Transverse colon (tissue), 4 donors: Measurements from ENCODE around the gene PID1. TPM values are rescaled to one million over a fixed set of nuclear protein-coding genes. Genes with fewer than 3 reads are reported as not detected.

Experiments used
- DNase-seq: peaks from one replicate; pipeline ENCODE4 v3.0.0-alpha.2; 2019
- H3K27ac ChIP-seq, 4 donors: fragments of 200-600 bp; sonication (generic); 2 replicates each; pipeline ENCODE4 v1.5.1; 2016 to 2018; ENCODE audit warnings: inconsistent platforms in 4 of 4
- H3K27me3 ChIP-seq: fragments of 200-600 bp; sonication (generic); 2 replicates; pipeline ENCODE4 v1.5.1; 2017; ENCODE audit warnings: inconsistent platforms
- H3K36me3 ChIP-seq, 4 donors: fragments of 200-600 bp; sonication (generic); 2 replicates each; pipeline ENCODE4 v1.5.1; 2017 to 2019; ENCODE audit warnings: inconsistent platforms in 4 of 4
- H3K4me1 ChIP-seq, 4 donors: fragments of 200-600 bp; sonication (generic); 2 replicates each; pipeline ENCODE4 v1.5.1; 2017 to 2020; ENCODE audit warnings: inconsistent platforms in 4 of 4
- H3K4me3 ChIP-seq, 4 donors: fragments of 200-600 bp; sonication (generic); 1 replicate in 1 of 4; 2 replicates in 3 of 4; pipeline versions ENCODE4 v1.5.1 to v1.6.1; 2017 to 2019; ENCODE audit warnings: inconsistent platforms in 4 of 4
- H3K9me3 ChIP-seq, 2 donors: fragments of 200-600 bp; sonication (generic); 2 replicates each; pipeline ENCODE4 v1.5.1; 2017 to 2019; ENCODE audit warnings: inconsistent platforms in 2 of 2
- CTCF ChIP-seq, 5 experiments: fragments of 200-600 bp in 3 of 5; fragments of 450-650 bp in 2 of 5; sonication (generic) in 3 of 5; IDR thresholded peaks; 1 replicate in 2 of 5; 2 replicates in 3 of 5; pipeline ENCODE4 v1.5.1; 2016 to 2017; ENCODE audit warnings: antibody characterized with exemption in 5 of 5, inconsistent platforms in 3 of 5, mild to moderate bottlenecking in 2 of 5, moderate library complexity in 1 of 5
- EP300 ChIP-seq: sonication (generic); formaldehyde crosslinking; IDR thresholded peaks from one replicate; pipeline ENCODE4 v1.6.1; 2017; ENCODE audit warnings: antibody characterized with exemption, low read depth
- POLR2A ChIP-seq: fragments of 450-650 bp; IDR thresholded peaks from one replicate; pipeline ENCODE4 v1.6.1; 2016; ENCODE audit warnings: antibody characterized with exemption, mild to moderate bottlenecking, moderate library complexity
- POLR2AphosphoS5 ChIP-seq, 3 donors: sonication (generic); formaldehyde crosslinking; IDR thresholded peaks; one replicate each; pipeline ENCODE4 v1.6.1; 2016; ENCODE audit warnings: antibody characterized with exemption in 3 of 3
- WGBS, 2 donors: methylation state at CpG; one replicate each; pipeline ENCODE4 v1.1.5; 2018; ENCODE audit warnings: low coverage in 1 of 2; 5-methylcytosine and 5-hydroxymethylcytosine counted together
- in situ Hi-C, 4 donors: fragments of 200-750 bp; cut with MboI; loops; one replicate each; pipeline versions ENCODE4 v1.15.0 to v1.15.1; 2017; ENCODE audit warnings: low sequenced_read_pairs in 3 of 4, low pct_ligation_motif_present in 1 of 4, low pct_unique_long_range_greater_than_20kb in 1 of 4
- intact Hi-C: fragments of 100-400 bp; cut with DNase I; formaldehyde crosslinking; loops from one replicate; pipeline ENCODE4 v1.15.1; 2023; ENCODE audit warnings: low total_unique reads
- total RNA-seq, 4 donors: library from RNA; depleted of rRNA; stranded (reverse); fragments of >200 nt; gene quantifications; one replicate each; pipeline ENCODE4 v1.1.0, GENCODE V29; 2016

The PID1 gene
- total RNA-seq, 4 donors from 2014 or later = 21.6 to 54.6 (median 27.9) TPM

GRCh38 chr2:229059331-229060033 lies 211.6 kb downstream of the PID1 start:
- no peak overlapping the region for H3K27ac ChIP-seq
- H3K9me3 ChIP-seq = no peaks in the 10 kb centered on the region
- H3K36me3 ChIP-seq = no peaks in the 10 kb centered on the region
- 84 to 86% methylated on average over 3 of the region's 3 CpGs for WGBS, 2 donors
- H3K4me1 ChIP-seq = no peaks in the 10 kb centered on the region
- no peaks in the 10 kb centered on the region for H3K27me3 ChIP-seq
- no peak overlapping the region for H3K4me3 ChIP-seq
- intact Hi-C loops (no loop called here), in situ Hi-C loops (no loop called here)
- DNase-seq = no peak
- TF ChIP-seq POLR2A = no peak
- TF ChIP-seq POLR2AphosphoS5 (IDR thresholded peaks at IDR 0.05) = no peak
- no peak for TF ChIP-seq EP300
- TF ChIP-seq CTCF (IDR thresholded peaks at IDR 0.05) = no peak

GRCh38 chr2:229057976-229058553 lies 213.0 kb downstream of the PID1 start:
- intact Hi-C loops (no loop called here), in situ Hi-C loops (no loop called here)
- WGBS, 2 donors = 40 to 76% methylated on average over 1 to 4 of the region's 4 CpGs
- Histone ChIP-seq H3K9me3 (no peaks in the 10 kb centered on the region), H3K36me3 (no peaks in the 10 kb centered on the region), H3K27me3 (no peaks in the 10 kb centered on the region), H3K27ac (no peak overlapping the region), H3K4me3 (no peak overlapping the region), H3K4me1 (no peaks in the 10 kb centered on the region)
- no peak for DNase-seq
- no peak for TF ChIP-seq POLR2AphosphoS5 (IDR thresholded peaks at IDR 0.05)
- TF ChIP-seq EP300 = no peak
- no peak for TF ChIP-seq POLR2A
- no peak for TF ChIP-seq CTCF (IDR thresholded peaks at IDR 0.05)

DNA sequence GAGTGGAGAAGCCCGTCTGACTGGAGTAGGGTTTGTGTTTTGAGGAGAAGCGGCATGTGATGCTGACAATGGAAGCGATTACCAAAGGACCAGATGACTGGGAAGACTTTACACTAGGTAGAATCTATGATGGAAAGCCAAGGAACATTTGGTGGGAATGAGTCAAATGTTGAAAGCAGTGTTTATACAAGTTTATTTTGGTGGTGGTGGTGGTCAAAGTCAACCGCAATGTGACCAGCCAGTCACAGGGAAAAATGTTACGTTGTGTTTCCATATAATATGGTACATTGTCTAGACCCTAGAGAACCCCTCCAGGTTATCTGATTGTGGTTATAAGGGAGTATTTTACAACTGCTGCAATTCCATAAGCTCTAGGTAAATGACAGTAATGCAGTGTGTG lies 216.8 kb downstream of the PID1 start:
- in situ Hi-C loops (no loop called here), intact Hi-C loops (no loop called here)
- 60 to 81% methylated on average over 5 of the region's 5 CpGs for WGBS, 2 donors
- no peaks in the 10 kb centered on the region for H3K36me3 ChIP-seq
- H3K27me3 ChIP-seq = no peaks in the 10 kb centered on the region
- H3K4me3 ChIP-seq = no peak overlapping the region
- H3K9me3 ChIP-seq = no peaks in the 10 kb centered on the region
- peaks cover 0 to 6% (median 0%) of the 10 kb centered on the region in 4 donors for H3K4me1 ChIP-seq
- no peak overlapping the region for H3K27ac ChIP-seq
- TF ChIP-seq EP300 (no peak), POLR2AphosphoS5 (IDR thresholded peaks at IDR 0.05) (no peak), CTCF (IDR thresholded peaks at IDR 0.05) (no peak), POLR2A (no peak)
- no peak for DNase-seq

DNA sequence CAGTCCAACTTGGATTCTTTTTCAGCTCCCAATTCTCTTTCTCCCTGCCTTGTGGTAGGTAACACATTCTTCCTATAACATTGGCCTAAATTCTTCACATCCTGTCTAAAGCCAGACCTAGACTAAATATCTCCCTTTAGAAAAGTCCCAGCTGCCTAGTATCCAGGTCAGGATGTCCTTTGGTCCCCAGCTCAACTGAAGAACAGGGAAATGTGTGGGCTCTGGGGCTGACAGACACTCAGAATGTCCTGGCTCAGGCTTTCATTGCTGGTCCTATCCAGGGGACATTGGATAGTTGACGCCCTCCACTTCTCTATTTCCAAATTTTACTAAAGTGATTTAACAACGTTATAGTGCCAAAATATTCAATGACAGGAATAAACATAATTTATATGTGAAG lies 219.3 kb downstream of the PID1 start:
- no peak overlapping the region for H3K4me3 ChIP-seq
- in situ Hi-C loops (no loop called here), intact Hi-C loops (no loop called here)
- H3K27ac ChIP-seq = no peak overlapping the region
- TF ChIP-seq CTCF (IDR thresholded peaks at IDR 0.05) (no peak), EP300 (no peak), POLR2AphosphoS5 (IDR thresholded peaks at IDR 0.05) (no peak), POLR2A (no peak)
- H3K27me3 ChIP-seq = no peaks in the 10 kb centered on the region
- H3K9me3 ChIP-seq = no peaks in the 10 kb centered on the region
- peaks cover 0 to 6% (median 0%) of the 10 kb centered on the region in 4 donors for H3K4me1 ChIP-seq
- H3K36me3 ChIP-seq = no peaks in the 10 kb centered on the region
- DNase-seq = no peak
- 73 to 76% methylated on average over 2 of the region's 2 CpGs for WGBS, 2 donors
